Measurements from ENCODE around the gene DPP6.
"Not testable (repeated sequence)": the region's sequence is repeated elsewhere in the genome, so short reads cannot be mapped to it uniquely, and the experiment has no call there.

Gene DPP6

DNA sequence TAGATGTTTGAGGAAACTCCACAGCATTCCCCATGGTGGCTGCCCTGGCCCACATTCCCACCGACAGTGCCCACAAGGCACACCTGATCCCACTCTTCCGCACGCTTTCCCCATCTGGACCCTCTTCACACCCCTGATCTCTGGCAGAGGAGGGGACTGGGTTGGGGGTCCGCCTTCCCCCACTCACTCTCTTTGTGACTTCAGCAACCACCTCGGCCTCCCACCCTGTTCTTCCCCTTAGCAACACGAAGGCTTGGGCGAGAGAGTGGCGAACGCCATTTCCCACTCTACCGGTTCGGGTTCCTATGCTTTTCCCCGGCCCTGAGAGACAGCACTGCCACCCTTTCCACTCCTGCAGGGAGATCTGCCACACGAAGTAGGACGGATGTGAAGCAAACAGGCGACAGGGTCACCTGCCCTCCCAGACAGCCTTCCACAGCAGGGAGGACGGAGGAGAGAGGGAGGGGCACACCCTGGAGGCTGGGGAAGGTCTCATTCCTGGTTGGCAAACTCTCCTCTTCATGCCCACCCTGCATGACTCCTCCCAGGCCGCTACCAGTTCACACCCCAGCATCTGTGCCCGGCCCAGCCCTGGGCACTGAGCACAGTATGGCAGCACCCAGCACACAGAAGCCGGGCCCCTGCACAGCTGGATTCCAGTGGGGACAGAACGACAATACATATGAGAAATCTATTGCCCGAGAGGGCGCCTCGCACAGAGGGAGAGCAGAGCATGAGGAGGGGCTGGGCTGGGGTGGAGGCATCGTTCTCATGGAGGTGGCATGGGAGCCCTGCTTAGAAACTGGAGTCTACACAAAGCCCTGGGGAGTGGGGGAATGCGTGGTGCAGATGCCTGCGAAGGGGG is 857.3 kb downstream of the DPP6 start:
- DNase-seq (ENCODE audit: low read depth in 2 of 2) = no peak

DNA sequence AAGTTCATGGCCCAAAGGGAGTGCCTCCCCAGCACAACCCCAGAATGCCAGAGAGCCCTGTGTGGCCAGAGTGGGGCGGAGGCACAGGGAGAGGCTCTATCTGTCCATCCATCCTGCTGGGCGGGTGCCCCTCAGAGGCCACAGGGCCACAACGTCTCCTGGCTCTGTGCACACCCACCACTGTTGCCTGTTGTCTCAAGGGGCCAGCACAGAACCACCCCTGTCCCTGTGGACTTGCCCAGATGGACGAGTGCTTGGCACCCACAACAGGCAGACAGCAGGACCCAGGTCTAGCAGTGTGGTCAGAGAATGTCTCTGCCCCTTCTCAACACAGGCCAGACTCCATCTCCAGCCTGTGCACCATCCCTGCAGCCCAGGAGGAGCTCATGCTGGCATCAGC is 857.9 kb downstream of the DPP6 start:
- DNase-seq (ENCODE audit: low read depth in 2 of 2) = no peak

DNA sequence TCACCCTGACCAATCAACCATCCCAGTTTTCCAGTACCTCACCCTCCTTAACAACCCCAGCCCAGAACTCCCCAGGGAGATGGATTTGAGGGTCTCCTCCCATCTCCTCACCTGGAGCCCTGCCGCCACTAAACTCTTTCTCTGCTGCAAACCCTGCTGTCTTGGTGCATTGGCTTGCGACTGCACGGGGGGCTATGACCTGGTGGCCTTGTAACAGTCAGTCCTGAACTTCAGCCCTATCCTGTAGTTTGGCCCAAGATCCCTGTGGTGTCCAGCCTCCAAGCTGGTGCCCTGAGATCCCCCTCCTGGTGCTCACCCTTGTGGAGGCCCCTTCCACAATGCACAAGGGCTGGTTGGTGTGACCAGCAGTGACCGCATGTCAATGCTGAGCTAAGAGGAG is 858.8 kb downstream of the DPP6 start:
- no peak for DNase-seq (ENCODE audit: low read depth in 2 of 2)

DNA sequence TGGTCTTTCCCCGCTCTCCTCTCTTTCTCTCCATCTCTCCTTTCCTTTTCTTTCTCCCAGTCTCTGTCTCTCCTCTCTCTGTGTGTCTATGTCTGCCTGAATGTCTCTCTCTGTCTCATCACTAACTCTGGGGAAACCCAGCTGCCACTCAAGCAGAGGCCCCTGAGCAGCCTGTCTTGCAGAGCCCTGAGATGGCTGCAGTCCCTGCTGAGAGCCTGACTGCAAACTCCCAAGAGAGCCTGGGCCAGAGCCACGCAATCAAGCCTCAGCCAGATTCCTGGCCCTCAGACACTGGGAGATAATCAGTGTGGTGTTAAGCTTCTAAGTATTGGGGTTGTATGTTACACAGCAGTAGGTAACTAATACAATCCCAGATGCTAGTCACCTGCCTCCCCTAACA is 859.2 kb downstream of the DPP6 start:
- no peak for DNase-seq (ENCODE audit: low read depth in 2 of 2)

DNA sequence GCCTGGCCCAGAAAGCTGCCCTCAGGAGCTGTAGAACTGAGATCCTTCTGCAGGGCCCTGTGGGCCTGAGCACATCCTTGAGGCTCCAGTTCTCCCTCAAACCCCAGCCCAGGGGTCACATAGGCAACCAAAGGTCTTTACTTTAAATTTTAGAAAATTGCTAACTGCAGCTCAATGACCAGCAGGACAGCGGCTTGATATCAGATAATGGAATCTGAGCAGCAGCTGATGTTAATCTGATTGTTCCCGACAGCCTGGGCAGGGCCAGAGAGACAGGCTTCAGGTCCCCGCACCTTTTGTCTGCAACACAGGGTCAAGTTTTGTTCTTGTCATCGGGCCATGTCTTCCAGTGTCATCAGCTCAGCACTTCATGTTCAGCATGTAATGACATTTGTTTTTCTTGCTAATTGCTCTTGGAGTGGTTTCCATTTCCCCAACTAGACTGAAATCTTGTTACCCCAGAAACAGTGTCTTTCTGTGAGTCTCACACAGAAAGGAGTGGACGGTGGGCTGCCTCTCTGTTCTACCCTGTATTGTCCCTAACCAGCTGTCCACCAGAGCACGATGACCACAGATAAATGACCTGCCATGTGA is 859.8 kb downstream of the DPP6 start:
- DNase-seq (ENCODE audit: low read depth in 2 of 2) = no peak

DNA sequence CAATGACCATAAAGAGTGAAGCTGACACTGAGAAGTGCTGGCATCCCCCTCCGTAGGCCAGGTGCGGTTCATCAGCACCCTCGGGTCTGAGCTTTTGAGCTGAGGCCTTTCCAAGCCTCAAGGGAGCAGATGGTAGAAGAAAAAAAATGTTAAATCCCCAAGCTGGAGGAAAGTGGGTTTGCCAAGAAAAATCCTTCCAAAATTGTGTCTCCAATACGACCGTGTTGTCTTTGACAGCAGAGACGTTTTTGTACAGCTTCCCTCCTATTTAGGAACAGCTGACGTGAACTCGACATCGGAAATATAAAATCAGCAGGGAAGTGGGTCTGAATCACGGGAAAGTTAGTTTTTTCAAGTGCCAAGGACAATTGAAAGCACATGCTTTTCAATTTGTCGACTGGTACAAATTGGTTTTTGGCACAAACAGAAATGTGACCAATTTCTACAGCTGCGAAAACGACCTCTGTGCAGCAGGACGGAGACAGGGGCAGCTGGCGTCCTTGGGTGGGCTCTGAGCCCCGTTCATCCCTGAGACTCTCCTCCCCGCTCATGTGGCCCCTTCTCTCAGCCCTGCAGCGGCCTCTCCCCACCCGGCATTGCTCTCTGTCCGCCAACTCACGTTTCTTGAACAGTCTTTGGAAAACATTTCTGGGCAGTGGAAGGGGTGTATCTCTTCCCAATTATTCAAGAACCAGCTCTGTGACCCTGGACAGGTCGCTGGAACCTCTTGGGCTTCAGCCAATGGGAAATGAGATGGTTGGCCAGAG is 860.9 kb downstream of the DPP6 start:
- DNase-seq (ENCODE audit: low read depth in 2 of 2) = no peak

DNA sequence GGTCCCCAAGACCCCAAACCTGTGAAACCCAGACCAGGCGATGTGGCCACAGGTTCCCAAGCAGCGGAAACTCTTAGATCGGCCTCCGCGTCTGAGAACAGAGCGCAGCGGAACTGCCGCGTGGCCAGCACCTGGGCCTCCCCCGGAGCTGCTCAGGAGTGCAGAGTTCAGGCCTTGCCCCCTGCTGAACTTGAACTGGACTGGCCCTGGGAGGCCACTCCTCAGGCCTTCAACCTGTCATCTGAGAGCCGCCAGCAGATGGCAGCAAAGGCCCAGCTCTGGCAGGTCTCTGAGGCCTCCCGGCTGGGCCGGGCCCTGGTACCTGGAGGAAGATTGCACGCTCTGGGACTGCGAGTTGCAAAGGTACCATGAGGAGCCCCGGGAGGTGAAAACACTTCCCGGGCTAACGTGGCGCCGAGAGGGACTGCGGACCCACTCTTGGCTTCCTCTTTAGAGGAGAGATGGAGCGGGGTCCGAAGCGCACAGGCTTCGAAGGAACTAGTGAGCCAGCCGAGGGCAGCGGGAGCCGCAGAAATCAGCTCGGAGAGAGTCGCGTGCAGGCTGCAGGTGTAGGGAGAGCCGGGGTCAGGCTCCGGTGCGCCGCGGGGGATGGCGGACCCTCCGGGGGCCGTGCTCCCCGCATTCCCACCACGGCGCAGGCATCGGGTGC is 861.6 kb downstream of the DPP6 start:
- peak; percentile 79 to 86 for DNase-seq (ENCODE audit: low read depth in 2 of 2)

DNA sequence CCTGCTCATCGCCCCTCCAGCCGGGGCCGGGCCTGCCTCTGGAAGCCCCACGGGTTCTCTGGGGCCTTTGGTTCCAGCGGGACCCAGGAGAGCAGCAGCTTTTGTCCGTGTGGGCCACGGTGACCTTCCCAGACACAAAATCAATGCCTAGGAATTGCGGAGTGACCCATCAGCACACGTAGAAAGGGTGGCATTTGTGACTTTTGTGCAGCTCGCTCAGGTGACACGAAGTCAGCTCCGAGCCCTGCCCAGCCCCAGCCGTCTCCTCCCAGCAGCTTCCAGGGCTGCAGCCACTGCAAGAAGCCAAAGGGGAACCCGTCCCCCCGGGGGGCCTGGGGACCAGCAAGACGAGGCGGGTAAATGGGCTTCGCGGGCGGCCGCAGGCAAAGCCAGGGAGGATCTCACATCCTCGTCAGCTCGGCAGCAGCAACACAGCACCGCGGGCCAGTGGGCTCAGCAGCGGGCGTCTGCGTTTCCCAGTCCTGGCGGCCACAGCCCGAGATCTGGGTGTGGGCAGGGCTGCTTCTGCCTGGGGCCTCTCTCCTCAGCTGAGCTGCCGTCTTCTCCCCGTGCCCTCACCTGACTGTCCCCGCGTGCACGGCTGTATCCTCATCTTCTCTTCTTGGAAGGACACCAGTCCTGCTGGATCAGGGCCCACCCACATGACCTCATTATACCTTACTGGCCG is 862.3 kb downstream of the DPP6 start:
- DNase-seq (ENCODE audit: low read depth in 2 of 2) = no peak

DNA sequence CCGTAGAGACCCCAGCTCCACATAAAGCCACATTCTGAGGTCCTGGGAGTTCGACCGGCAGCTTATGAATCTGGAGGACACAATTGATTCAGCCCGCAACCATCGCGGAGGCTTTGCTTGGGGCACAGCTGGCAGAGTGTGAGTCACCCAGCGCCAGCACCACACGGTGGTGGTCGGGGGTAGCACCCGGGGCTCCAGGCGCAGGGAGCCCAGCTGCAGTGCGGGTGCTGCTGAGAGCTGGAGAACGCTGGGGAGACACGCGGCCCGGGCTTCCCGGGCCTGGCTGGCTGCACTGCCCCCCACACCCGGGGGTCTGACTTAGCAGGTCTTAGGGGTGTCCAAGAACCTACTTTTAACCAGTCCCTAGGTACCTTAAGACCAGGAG is 862.8 kb downstream of the DPP6 start:
- no peak for DNase-seq (ENCODE audit: low read depth in 2 of 2)

DNA sequence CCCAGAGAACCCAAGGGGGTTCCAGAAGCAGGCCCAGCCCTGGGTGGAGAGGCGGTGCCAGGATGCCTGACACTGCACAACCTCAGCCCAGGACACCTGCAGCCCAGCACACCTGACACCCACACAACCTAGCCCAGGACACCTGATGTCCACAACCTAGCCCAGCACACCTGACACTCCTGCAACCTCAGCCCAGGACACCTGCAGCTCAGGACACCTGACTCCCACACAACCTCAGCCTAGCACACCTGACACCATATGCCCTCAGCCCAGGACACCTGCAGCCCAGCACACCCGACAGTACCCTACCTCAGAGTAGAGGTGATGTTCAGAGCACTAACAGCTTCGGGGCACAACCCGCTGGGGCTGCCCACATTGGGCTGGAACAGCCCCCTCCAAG is 863.4 kb downstream of the DPP6 start:
- no peak for DNase-seq (ENCODE audit: low read depth in 2 of 2)

DNA sequence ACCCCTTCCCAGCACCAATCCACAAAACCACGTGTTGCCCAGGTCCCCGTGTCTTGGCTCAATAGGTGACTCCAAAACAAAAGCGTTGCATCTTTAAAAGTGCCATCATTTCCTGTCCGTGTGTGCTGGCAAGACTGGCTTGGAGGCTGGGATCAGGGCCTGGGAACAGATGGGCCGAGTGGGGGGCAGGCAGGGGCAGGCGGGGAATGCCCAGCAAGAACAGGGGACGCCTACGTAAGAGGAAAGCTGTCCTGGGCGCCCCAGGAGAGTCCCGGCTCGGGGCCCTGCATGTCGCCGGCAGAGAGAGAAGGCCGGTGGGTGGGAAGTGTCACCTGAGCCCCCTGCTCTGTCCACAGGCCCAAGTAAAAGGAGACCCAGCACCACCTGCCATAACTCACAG is 864.2 kb downstream of the DPP6 start:
- DNase-seq (ENCODE audit: low read depth in 2 of 2) = no peak

DNA sequence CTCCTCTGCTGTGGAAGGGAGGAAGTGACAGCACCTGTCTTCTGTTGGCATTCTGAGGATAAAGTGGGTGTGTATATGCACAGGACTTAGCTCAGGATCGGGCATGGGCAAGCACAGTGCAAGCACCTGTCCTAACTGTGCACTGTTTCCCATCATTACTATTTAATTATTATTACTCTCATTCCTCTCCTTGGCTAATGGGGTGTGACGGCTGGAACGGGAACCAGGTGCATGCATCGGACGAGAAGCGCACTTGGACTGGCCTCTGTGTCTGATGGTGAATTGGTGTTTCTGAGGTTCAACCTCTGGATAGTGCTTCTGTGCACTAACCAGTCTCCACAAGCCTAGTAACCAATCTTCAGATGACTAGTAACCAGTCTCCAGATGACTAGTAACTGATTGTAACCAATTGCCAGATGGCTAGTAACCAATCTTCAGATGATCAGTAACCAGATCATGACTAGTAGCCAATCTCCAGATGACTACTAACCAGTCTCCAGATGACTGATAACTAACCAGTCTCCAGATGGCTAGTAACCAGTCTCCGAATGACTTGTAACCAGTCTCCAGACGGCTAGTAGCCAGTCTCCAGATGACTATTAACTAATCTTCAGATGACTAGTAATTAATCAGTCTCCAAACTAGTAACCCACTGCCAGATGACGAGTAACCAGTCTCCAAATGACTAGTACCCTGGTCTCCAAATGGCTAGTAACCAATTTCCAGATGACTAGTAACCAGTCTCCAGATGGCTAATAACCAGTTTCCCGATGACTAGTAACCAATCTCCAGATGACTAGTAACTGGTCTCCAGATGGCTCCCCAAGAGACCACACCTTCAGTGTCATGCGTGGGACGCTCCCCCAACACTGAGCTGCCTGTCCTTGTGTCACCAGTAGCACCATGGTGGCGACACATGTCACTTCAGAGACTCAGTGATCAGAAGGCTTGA is 864.9 kb downstream of the DPP6 start:
- DNase-seq (ENCODE audit: low read depth in 2 of 2) = no peak

DNA sequence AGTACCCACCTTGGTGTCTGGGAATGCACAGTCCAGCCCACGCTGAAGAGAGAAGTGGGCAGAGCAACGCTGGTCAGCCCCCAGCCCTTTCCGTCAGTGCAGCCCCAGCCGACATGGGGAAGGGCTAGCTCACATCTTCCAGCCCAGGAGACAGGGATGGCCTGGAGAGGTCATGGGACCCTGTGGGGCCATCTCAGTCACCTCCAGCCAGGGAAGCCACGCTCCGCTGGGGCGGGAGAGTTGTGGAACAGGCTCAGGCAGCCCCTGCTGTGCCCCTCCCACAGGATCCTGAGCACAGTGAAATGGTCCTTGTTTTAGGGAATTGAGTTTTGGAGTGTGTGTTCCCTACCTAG is 865.6 kb downstream of the DPP6 start:
- no peak for DNase-seq (ENCODE audit: low read depth in 2 of 2)

DNA sequence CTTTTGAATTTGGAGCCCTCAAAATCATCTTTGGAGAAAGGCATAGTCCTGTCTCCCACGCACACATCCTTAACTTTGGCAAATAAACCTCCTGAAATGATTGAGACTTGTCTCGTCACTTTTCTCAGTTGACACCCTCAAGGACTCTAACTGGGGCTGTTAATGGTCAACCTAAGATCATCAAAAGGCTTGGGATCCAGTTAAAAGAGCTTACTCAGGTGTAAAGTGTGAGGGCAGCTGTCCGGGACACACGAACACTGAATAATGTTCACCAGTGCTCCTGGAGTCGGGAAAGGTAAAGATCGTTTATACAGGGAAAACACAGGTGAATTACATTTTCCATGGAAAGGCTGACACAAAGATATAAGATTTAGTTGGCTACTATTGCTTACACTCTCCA is 866.1 kb downstream of the DPP6 start:
- no peak for DNase-seq (ENCODE audit: low read depth in 2 of 2)

DNA sequence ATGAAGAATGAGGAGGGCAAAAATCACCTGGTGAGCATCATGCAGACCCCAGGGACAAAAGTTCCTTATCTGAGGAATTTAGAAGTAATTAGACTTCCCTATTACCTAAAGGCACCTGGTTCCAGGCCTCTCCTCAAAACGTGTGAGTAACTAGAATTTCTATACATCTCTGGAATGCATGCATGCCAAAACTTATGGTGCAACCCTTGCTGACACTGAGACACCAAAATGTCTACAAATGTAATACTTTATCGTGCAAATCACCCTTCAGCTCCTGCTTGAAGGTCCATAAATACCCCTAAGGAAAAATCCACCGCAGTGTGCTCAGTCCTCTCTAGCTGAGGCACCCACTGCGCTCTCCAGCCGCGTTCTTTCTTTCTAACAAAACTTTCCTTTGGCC is 866.5 kb downstream of the DPP6 start:
- no peak for DNase-seq (ENCODE audit: low read depth in 2 of 2)

DNA sequence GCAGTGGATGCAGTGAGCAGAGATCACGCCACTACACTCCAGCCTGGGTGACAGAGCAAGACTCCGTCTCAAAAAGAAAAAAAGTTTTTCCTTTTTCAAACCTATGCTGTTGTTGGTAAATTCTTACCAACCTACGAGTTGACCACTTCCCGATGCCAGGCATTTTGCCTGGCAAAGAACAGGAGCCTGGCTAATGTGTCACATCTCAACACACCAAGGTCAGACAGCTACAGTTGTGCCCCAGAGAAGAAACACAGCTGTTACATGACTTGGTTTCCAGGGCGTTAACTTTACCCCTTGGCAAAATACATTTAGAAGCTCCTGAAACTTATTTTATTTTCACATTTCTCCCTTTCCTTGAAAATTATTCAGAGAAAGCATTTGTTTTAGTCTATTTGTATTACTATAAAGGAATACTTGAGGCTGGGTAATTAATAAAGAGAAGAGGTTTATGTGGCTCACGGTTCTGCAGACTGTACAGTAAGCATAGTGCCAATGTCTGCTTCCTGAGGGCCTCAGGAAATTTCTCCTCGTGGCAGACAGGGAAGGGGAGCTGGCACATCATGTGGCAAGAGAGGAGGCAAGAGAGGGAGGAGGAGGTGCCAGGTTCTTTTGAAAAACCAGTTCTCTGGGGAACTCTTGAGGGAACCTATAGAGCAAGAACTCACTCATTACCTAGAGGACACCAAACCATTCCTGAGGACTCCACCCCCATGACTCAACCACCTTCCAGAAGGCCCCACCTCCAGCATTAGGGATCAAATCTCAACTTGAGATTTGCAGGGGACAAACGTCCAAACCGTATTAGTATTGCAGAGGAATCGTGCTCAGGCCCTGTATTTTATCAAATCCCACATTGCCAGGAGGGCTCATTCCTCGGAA is 867.4 kb downstream of the DPP6 start:
- DNase-seq (ENCODE audit: low read depth in 2 of 2) = no peak

DNA sequence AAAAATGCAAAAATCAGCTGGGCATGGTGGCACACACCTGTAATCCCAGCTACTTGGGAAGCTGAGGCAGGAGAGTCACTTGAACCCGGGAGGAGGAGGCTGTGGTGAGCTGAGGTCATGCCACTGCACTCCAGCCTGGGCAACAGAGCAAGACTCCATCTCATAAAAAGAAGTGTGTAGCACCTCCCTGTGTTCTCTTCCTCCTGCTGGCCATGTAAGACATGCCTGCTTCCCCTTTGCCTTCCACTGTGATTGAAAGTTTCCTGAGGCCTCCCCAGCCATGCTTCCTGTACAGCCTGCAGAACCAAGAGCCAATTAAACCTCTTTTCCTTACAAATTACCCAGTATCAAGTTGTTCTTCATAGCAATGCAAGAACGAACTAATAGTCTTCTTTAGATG is 870.3 kb downstream of the DPP6 start:
- DNase-seq (ENCODE audit: low read depth in 2 of 2) = not testable (repeated sequence)

DNA sequence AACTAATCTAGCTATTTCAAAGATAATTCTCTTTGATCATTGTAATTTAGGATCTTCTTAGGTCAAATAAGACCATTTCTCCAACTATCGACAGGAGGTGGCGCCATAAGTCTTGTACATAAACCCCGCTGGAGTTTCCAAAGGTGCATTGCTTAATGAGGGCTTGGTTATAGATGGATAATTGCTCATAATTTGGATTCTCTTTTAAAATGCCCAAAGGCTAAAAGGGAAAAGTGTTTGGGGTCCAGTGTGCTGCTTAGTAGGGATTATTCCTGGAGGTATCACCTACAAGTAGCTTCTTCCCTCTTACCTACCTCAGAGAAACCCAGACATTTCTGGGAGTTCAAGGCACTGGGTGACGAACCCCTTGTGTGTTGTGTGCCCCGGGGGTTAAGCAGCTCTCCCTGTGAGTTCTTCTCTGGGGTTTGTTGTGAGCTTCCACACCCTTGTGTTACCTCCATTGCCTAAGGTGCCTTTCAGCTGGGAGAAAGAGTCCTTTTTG is 875.5 kb downstream of the DPP6 start:
- peak; percentile 53 to 76 for DNase-seq (ENCODE audit: low read depth in 2 of 2)
